Stimulated activated CD4-positive, alpha-beta T cell treated with anti-CD3 and anti-CD28 coated beads, TNF-alpha, amount 100 ng/mL, for 24 hours (primary cell): ENCODE measurements around the gene CRHR2.

Source experiments
- DNase-seq, 3 experiments: peaks; one replicate each; pipeline ENCODE4 v3.0.0-alpha.2; 2020; ENCODE audit warnings: low read depth in 3 of 3

The CRHR2 gene

DNA sequence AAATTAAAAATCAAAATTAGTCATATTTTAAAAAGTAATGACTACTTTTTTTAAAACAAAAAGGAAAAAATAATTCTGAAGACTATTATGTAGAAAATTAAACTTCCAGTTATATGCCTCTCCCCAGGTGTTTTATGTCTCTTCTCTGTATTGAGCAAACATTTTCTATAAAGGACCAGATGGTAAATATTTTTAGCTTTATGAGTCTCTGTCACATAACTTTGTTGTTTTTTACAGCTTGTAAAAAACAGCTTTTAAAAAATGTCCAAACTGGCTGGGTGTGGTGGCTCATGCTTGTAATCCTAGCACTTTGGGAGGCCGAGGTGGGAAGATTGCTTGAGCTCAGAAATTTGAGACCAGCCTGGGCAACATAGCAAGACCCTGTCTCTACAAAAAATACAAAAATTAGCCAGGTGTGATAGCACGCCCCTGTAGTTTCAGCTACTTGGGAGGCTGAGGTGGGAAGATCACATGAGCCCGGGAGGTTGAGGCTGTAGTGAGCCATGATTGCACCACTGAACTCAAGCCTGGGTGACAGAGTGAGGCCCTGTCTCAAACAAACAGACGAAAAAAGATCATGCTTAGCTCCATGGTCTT, 64.1 kb downstream of the CRHR2 start:
- DNase-seq = no peak

DNA sequence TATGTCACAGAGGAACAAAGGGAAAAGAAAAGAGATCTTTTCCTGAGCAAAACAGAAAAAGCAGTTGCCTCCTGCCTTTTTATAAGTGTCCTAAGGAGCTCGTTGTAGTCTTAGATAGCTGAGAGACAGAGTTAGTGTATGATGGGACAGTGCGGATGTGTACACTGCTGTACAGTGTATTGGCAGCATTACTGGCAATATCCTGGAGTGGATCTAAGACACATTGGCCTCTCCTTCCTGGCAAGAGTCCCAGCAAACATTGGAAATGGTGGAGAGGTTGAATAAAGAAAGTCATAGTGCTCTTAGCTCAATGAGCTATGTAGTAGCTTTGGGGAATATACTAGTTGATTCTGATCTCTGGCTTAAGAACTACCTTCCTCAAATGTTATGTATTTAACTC, 64.9 kb downstream of the CRHR2 start:
- DNase-seq = no peak

DNA sequence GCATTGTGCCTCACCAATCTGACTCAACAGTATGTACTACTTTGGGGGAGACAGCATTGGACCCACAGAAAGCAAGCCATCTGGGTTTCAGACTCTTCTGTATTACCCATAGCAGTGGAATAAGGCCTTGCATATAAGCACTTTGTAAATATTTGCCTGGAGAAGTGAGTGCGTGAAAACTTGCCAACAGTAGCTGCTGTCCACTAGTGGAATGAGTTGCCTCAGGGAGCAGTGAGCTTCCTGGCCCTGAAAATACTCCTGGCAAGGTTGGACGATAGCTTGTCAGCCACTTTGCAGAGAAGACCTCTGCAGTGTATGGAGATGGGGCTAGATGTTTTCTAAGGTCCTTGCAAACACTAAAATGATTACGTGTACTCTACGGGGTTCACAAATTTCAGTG, 65.9 kb downstream of the CRHR2 start:
- no peak for DNase-seq

GRCh38 chr7:30613366-30614325, 68.6 kb downstream of the CRHR2 start:
- DNase-seq = no peak

DNA sequence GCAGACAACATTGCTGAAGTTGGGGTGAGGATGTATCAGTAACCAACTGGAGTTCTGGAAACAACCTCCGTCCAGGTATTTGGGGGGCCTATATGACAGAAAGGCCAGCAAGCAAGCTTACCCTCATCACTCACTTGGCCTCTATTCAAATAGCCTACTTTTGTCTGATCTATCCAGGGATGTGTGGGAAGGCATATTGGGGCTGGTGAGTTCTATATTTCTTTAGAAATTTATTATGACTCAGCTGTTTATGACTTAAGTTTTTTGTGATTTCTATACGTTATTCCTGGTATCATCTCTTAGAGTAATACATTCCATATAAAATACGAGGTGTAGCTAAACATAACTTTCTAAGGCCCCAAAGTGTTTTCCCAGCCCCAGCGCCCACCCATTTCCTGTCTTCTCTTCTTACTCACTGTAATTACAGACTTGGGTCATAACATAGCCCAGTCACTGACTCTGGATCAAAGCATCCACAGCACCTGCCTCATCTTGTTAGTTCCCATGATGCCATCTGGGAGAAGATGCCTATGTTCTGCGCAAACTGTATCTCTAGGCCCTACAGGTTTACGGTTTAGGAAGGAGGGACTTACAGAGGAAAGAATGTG, 69.5 kb downstream of the CRHR2 start:
- peak in 1 of 3 experiments; percentile 37 for DNase-seq

DNA sequence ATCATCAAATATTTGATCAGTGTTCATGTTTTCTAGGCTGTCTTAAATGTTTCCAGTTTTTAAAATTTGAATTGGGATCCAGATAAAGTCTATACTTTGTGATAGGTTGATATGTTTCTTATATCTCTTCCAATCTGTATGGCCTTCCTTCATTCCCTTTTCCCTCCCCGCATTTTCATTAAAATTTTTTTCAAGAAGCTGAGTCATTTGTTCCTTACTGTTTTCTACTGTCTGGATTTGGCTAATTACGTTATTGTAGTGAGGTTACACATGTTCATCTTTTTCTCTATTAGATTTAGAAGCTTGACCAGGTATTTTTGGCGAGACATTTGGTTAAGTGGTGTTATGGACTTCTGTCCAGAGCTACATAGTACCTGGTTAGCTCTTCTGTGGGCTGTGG, 76.4 kb downstream of the CRHR2 start:
- DNase-seq = no peak

DNA sequence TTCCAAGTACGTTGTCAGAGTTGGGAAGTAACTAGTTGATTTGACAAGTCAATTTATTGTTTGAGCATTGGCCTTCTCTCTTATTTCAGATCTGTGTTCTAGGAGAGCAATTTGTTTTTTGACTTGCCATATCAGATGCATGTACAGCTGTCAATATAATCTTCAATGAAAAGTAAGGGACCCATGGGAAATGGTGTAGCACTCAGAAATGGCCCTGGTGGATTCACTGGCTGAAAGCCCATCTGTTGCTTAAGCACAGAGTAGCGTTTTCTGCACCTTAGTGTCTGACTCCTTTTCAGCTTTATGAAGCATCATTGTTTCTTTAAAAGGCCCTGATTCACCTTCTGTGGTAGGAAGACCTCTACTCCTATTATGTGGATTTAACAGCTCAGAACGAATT, 77.4 kb downstream of the CRHR2 start:
- no peak for DNase-seq
